Measurements from ENCODE around the gene ABHD10. TPM values are rescaled to one million over a fixed set of nuclear protein-coding genes. Genes with fewer than 3 reads are reported as not detected.

ABHD10 gene
- 29.7 and 32.3 TPM in 2 replicates for total RNA-seq

- intact Hi-C loops (cut with micrococcal nuclease) = loop anchor here (1.0 to 10.0 kb wide), 11 partner anchors 10 to 1718 kb away; partner anchors contain the start of genes C3orf52, NECTIN3, SLC35A5 and USF3
Observed at GRCh38 chr3:111978583-111979433, at the start of gene ABHD10. Gene ABHD10, plus strand, starts transcription at chr3:111979026. Its CDS starts 36 bp downstream, at chr3:111979062.

- intact Hi-C loops (cut with micrococcal nuclease) = no loop called here
Observed at GRCh38 chr3:111929484-111929883, 49.3 kb upstream of the ABHD10 start.

- intact Hi-C loops (cut with micrococcal nuclease) = no loop called here
Observed at GRCh38 chr3:111932946-111933345, 45.9 kb upstream of the ABHD10 start.

- intact Hi-C loops (cut with micrococcal nuclease) = no loop called here
Observed at GRCh38 chr3:111936191-111936841, 42.5 kb upstream of the ABHD10 start.

GRCh38 chr3:111936967-111937366 is 41.9 kb upstream of the ABHD10 start:
- intact Hi-C loops (cut with micrococcal nuclease) = no loop called here

- intact Hi-C loops (cut with micrococcal nuclease) = no loop called here
Observed at GRCh38 chr3:111937871-111938270, 41.0 kb upstream of the ABHD10 start.

GRCh38 chr3:111939873-111940272 is 39.0 kb upstream of the ABHD10 start:
- intact Hi-C loops (cut with micrococcal nuclease) = no loop called here

GRCh38 chr3:111943533-111943932 is 35.3 kb upstream of the ABHD10 start:
- intact Hi-C loops (cut with micrococcal nuclease) = no loop called here

GRCh38 chr3:111944372-111944771 is 34.5 kb upstream of the ABHD10 start:
- intact Hi-C loops (cut with micrococcal nuclease) = no loop called here

- intact Hi-C loops (cut with micrococcal nuclease) = no loop called here
Observed at GRCh38 chr3:111947231-111947630, 31.6 kb upstream of the ABHD10 start.

GRCh38 chr3:111948786-111949185 is 30.0 kb upstream of the ABHD10 start:
- intact Hi-C loops (cut with micrococcal nuclease) = no loop called here

- intact Hi-C loops (cut with micrococcal nuclease) = no loop called here
Observed at GRCh38 chr3:111949712-111950111, 29.1 kb upstream of the ABHD10 start.

GRCh38 chr3:111951032-111951431 is 27.8 kb upstream of the ABHD10 start:
- intact Hi-C loops (cut with micrococcal nuclease) = no loop called here

- intact Hi-C loops (cut with micrococcal nuclease) = no loop called here
Observed at GRCh38 chr3:111952086-111952485, 26.7 kb upstream of the ABHD10 start.

- intact Hi-C loops (cut with micrococcal nuclease) = no loop called here
Observed at GRCh38 chr3:111952866-111953450, 25.9 kb upstream of the ABHD10 start.

- intact Hi-C loops (cut with micrococcal nuclease) = no loop called here
Observed at GRCh38 chr3:111954228-111954990, 24.4 kb upstream of the ABHD10 start.

GRCh38 chr3:111955876-111956275 is 22.9 kb upstream of the ABHD10 start:
- intact Hi-C loops (cut with micrococcal nuclease) = no loop called here

GRCh38 chr3:111956449-111956848 is 22.4 kb upstream of the ABHD10 start:
- intact Hi-C loops (cut with micrococcal nuclease) = no loop called here

- intact Hi-C loops (cut with micrococcal nuclease) = no loop called here
Observed at GRCh38 chr3:111956995-111957734, 21.7 kb upstream of the ABHD10 start.

- intact Hi-C loops (cut with micrococcal nuclease) = no loop called here
Observed at GRCh38 chr3:111961461-111962164, 17.2 kb upstream of the ABHD10 start.

Measured in T-helper 1 cell treated with Interleukin-12 subunit alpha and Interleukin-12 subunit beta and Interleukin-4 antibody, amounts not matched to agents 30 ng/mL and 1 ng/mL, for 36 hours (primary cell).